GM19193 (cell line): Measurements from ENCODE around the gene SEC14L6.

Experiments
- POLR2A ChIP-seq: IDR thresholded peaks from 4 replicates; pipeline ENCODE4 v1.6.1; 2011; ENCODE audit not compliant: insufficient read depth, insufficient read length; ENCODE audit errors: extremely low read depth

The SEC14L6 gene

DNA sequence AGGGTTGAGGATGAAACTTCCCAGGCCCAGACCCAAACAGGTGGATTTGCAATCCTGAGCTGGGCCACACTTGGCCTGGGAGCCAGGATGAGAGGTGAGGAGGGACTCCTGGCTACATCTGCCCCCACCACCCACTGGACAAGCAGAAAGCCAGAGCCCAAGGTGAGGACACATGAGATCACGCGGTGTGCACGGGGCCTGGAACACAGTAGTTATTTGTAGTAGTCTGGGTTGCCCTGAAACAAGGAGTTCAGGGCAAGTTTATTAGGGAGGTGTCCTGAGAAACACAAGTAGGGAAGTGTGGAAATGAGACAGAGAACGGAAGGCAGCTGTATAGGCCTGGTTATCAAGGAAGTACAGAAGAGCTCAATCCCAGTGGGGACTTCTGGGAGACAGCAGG is 647 bp upstream of the SEC14L6 start:
- TF ChIP-seq POLR2A, result no peak

DNA sequence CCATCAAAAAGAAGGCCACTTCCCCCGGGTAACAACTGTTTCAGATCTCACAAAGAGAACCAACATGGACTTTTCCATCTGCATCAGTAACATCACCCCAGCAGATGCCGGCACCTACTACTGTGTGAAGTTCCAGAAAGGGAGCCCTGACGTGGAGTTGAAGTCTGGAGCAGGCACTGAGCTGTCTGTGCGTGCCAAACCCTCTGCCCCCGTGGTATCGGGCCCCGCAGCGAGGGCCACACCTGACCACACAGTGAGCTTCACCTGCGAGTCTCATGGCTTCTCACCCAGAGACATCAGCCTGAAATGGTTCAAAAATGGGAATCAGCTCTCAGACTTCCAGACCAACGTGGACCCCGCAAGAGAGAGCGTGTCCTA is 3.7 kb downstream of the SEC14L6 start:
- TF ChIP-seq POLR2A, result no peak

DNA sequence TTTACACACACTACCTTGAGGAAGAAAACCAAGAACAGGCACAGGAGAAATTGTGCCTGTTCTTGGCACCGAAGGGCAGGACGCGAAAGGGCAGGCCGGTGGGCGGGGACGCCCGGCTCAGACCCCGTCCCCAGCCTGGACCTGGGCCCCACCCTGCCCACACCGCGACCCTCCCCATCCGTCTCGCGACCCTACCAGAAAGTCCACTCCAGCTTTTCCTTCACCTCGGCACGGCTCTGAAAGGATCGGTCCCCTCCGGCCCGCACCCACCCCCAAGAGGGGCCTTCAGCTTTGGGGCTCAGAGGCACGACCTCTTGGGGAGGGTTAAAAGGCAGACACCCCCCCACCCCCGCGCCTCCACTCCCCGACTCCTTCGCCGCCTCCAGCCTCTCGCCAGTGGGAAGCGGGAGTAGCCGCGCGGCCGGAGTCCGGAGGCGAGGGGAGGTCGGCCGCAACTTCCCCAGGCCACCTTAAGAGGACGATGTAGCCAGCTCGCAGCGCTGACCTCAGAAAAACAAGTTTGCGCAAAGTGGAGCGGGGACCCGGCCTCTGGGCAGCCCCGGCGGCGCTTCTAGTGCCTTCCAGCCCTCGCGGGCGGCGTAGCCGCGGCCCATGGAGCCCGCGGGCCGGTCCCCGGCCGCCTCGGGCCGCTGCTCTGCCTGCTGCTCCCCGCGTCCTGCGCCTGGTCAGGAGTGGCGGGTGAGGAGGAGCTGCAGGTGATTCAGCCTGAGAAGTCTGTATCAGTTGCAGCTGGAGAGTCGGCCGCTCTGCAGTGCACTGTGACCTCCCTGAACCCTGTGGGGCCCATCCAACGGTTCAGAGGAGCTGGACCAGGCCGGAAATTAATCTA is 4.4 kb downstream of the SEC14L6 start:
- TF ChIP-seq POLR2A, result no peak

DNA sequence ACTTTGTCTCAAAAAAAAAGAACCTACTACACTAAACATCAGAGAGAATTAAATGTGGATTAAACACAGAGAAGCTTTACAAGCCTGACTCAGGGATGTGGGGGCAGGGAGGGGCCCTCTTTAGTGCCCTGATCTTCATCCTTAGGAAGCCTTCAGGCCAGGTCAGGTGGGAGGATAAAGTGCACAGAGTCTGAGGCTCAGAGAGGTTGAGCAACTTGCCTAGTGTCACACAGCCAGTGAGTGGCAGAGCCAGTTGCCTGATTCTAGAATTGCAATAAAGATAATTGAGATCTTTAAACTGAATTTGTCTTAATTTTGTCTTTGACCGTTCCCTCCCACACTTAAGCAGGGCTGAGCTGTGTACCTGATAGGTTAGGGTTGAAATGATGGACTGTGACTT is 7.2 kb downstream of the SEC14L6 start:
- no peak for TF ChIP-seq POLR2A

DNA sequence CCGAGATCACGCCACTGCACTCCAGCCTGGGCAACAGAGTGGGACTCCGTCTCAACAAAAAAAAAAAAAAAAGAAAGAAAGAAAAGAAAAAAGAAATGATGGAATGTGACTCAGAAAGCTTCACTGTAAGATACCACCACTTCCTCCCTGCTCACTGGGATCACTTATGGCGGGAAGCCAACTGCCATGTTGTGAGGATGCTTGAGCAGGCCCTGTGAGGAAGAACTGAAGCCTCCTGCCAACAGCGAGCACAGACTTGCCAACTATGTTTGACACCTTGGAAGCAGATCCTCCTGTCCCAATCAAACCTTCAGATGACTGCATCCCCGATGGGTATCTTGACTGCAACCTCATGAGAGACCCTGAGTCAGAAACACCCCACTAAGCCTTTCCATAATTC is 8.3 kb downstream of the SEC14L6 start:
- TF ChIP-seq POLR2A, result no peak

DNA sequence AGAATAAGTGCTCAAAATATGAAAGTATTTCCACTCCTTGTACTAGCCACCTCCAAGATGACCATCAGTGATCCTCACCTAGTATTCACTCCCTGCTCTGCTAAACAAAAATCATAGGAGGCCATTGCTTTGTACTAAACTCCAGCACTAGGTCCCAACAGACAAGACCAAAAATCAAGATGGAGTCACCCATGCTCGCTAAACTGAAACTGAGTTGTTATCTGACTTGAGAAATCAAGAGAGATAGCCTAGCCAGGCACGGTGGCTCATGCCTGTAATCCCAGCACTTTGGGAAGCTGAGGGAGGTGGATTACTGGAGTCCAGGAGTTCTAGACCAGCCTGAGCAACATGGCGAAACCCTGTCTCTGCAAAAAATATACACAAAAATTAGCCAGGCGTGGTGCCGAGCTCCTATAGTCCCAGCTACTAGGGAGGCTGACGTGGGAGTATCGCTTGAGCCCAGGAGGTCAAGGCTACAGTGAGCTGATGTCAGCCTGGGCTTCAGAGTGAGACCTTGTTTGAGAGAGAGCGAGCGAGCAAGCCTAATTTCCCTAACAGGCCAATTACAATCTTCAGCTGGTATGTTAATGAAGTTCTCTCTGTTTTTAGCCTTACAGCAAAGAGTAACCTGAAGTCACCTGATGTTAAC is 9.3 kb downstream of the SEC14L6 start:
- TF ChIP-seq POLR2A, result no peak

DNA sequence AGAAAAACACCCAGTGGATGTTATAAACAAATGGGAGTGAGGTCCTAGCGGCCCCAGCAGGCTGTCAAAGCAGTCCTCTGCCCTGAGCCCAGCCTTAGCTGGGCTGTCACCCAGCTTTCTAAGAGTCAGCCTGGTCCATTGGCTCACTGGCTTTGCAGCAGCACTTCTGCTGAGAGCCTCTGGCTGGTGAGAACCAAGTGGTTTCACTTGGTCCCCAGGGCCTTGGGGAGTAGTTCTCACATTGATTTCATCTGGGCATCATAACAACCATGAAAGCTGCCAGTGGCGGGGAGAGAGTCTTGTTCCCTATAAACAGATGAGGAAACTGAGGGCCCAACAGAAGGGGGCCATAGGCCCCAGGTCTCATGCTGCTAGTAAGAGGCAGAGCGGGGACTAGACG is 11.4 kb downstream of the SEC14L6 start:
- TF ChIP-seq POLR2A, result no peak

DNA sequence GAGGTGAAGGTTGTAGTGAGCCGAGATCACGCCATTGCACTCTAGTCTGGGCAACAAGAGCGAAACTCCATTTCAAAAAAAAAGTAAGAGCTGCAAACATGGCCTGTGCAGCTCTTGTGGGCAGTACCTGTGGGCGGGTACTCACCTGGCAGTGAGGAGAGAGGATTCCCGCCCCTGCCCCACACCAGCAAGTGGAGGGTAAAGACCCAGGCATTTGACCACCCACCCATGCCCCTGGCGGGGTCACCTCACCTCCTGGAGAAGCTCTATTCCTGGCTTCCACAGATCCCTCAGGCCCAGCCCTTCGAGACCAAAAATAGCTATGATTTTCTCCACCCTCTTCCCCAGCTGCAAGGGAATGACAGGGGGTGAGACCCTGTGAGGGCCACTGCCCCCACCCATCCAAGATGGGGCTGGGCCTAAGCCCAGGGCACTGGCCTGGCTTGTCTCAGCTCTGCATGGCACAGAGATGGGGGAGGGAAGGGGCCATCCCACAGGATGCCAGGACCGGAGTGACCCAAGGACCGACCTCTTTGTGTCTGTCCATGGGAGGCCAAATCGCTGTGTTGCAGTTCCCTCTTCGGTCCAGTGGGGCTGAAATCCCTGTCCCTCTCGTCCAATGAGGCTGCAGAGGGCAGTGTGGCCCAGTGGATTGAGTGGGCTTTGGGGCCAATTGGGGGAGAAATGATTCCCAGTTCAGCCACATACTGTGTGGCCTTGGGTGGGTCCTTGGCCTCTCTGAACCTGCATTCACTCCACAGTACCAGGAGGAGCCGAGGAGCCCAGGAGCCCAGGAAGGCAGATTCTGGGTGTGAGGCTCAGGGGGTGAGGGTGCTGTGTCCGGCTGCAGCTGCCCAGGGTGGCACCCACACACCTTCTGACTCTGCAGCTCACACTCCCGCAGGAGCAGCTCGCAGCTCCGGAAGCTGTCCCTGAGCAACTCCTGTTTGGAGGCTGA is 14.6 kb downstream of the SEC14L6 start:
- TF ChIP-seq POLR2A, result no peak

DNA sequence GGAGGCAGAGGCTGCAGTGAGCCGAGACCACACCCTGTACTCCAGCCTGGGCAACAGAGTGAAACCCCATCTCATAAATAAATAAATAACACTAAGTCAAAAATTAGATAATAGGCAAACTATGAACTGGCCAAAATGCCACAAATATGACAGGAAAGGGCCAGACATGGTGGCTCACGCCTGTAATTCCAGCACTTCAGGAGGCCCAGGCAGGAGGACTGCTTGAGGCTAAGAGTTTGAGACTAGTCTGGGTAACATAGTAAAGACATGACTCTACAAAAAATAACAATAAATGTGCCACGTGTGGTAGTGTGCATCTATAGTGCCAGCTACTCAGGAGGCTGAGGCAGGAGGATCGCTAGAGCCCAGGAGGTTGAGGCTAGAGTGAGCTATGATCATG is 19.9 kb downstream of the SEC14L6 start:
- no peak for TF ChIP-seq POLR2A

DNA sequence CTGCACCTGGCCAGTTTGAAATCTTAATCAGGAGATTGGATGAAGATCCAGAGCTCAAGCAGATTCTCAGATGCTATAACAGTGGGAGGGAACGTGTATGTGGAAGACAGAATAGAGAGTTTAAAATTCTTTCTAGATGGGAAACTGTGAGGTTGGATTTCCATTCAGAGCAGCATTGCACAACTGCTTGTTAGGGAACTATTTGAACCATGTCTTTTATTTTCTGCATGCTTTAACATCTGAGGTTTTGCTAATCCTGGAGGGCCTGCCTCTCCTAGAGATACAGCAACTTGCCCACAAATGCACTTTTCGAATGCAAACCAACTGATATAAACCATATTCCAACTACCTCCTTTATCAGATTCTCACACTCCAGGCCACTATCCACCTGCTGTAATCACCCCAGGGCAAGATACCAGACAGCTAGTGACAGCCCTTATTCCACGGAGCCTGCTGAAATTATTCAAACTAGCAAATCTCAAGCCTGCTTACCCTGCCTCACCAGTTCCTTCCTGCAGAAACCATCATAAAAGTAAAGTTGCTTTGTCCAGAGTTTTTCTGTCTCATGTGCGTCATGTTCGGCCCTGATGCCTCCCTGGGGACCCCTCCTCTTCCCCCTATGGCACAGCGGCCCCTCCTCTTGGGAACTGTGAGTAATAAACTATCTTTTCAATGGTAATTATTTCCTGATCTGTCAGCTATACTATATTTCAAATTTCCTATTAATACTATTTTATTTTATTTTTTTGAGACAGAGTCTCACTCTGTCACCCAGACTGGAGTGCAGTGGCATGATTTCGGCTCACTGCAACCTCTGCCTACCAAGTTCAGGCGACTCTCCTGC is 22.7 kb downstream of the SEC14L6 start:
- TF ChIP-seq POLR2A, result no peak

DNA sequence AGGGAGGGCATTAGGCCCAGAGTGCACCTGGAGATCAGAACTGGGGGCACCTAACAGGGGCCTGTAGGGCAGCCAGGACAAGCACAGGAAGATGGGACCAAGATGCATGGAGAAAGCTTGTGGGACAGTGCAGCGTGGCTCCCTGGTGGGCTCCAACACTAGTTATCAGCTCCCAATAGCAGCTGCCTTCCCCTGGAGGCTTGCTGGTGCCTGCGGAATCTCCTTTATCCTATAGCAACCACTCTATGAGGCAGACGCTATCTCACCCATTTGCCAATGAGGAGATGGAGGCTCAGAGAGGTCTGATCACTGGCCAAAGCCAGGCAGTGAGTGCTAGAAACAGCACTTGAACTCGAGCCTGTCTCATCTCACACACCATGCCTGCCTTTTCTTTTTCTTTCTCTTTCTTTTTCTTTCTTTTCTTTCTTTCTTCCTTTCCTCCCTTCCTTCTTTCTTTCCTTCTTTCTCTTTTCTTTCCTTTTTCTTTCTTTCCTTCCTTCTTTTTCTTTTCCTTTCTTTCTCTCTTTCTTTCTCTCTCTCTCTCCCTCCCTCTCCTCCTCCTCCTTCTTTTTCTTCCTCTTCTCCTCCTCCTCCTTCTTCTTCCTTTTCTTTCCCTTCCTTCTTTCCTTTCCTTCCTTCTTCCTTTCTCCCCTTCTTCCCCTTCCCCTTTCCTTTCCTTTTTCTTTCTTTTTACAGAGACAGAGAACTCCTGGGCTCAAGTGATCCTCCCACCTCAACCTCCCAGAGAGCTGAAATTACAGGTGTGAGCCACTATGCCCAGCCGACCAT is 25.0 kb downstream of the SEC14L6 start:
- no peak for TF ChIP-seq POLR2A

DNA sequence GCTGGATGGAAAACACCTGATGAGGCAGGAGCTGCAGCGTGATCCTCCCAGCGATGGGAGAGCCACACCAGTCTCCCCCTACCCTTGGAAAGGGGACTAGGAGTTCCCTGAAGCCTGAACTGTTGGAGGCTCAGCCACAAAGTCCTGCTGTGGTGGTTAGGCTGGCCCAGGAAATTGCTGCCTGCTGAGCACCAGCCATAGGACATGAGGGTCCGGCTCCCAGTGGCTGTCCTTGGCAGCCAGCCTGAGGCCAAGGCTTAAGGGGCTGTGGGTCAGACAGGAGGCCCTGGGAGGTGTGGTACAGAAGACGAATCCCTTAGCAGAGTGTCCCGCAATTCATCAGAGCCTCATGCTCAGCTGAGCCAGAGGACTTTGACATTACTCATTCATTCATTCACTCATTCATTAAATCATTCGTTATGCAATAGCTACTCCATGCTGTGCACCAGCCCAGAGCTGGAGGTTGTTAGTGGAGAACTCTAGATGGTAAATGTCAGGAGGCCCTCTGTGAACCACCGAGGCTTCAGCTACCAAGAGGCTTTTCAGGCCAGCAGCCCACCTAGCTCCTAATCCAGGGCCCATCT is 26.6 kb downstream of the SEC14L6 start:
- no peak for TF ChIP-seq POLR2A

DNA sequence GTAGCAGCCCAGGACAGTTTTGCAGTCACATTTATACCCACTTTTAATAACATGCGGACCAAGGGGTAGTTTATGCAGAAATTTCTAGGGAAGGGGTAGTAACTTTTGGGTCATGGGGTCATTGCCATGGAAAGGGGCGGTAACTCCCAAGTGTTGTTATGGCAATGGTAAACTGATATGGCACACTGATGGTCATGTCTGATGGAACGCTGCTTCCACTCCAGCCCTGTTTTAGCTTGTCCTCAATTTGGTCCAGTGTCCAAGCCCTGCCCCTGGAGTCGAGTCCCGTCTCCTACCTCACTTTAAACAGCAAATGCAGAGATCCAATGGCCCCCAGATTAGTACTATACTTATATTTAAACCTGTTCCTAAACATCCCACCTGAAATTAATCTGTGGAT is 29.8 kb downstream of the SEC14L6 start:
- no peak for TF ChIP-seq POLR2A
